ENCODE measurements around the gene NSFL1C. TPM values are rescaled to one million over a fixed set of nuclear protein-coding genes. Genes with fewer than 3 reads are reported as not detected.

Gene NSFL1C
- total and polyA plus RNA-seq, 2 of the 4 experiments (the other 2 are of a cell fraction) = 33.0 to 40.3 TPM

DNA sequence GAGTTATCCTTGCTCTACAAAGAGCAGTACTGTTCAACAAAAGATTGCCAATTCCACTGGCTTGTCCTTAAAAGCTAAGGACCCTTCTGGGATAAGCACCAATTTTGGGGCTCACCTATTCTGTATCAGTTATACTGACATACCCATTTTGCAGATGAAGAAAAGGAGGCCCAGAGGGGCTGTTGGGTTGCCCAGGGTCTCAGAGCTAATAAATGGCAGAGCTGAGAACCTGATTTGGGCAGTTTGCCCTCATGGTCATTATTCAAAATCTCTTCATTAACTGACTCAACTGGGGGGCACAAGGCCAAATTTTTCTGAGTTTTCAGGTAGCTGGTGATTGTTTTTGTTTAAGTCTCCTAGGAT, 31.3 kb downstream of the NSFL1C start:
- H3K9me3 ChIP-seq (ENCODE audit: control insufficient read depth, insufficient read depth, low read length) = no peaks in the 10 kb centered on the region
- H2AFZ ChIP-seq (replicated peaks; ENCODE audit: low read length, poor library complexity) = no peak overlapping the region
- H3K18ac ChIP-seq (ENCODE audit: low read depth, low read length) = no peak overlapping the region
- H3K4me1 ChIP-seq (ENCODE audit: control insufficient read depth, insufficient read depth, low read length) = no peaks in the 10 kb centered on the region
- no peak overlapping the region for H2AK9ac ChIP-seq (replicated peaks; ENCODE audit: low read depth, low read length, poor library complexity)
- in situ Hi-C loops (cut with MboI; ENCODE audit: low sequenced_read_pairs) = no loop called here
- no peak overlapping the region for H3K4me2 ChIP-seq (ENCODE audit: low read depth, low read length)
- no TSS peak for BruUV-seq (replicated peaks)
- no peak overlapping the region for H2BK120ac ChIP-seq (ENCODE audit: low read depth, low read length)
- H4K91ac ChIP-seq (ENCODE audit: insufficient read depth, low read depth, low read length) = no peak overlapping the region
- H3K23ac ChIP-seq (ENCODE audit: low read depth, low read length) = no peak overlapping the region
- no peak overlapping the region for H3K9ac ChIP-seq (ENCODE audit: low read depth, low read length)
- intact Hi-C loops (cut with micrococcal nuclease) = loop anchor here (5.0 kb wide), 2 partner anchors 63 to 228 kb away; no protein-coding TSS in a partner anchor
- peaks cover 2% of the 10 kb centered on the region; the same call in 1 of the 2 replicates for H3K36me3 ChIP-seq (ENCODE audit: control insufficient read depth, insufficient read depth, low read length)
- no peaks in the 10 kb centered on the region for H3K27me3 ChIP-seq (ENCODE audit: control insufficient read depth, insufficient read depth, low read length)
- no peak for DNase-seq
- no peak overlapping the region for H3K14ac ChIP-seq (replicated peaks; ENCODE audit: low read depth, low read length)
- no peak overlapping the region for H3K4ac ChIP-seq (ENCODE audit: low read depth, low read length)
- dilution Hi-C loops (cut with HindIII; ENCODE audit: low sequenced_read_pairs, unreplicated experiment) = no loop called here
- H3K4me3 ChIP-seq (ENCODE audit: insufficient read depth, low read depth, low read length) = no peak overlapping the region
- no peak overlapping the region for H2BK5ac ChIP-seq (ENCODE audit: low read depth, low read length, poor library complexity, severe bottlenecking)
- no peak overlapping the region for H2BK20ac ChIP-seq (ENCODE audit: low read depth, low read length)
- no peak overlapping the region; the same call in 1 of the 2 replicates for H2AK5ac ChIP-seq (ENCODE audit: low read depth, low read length)
- peaks cover 6% of the 10 kb centered on the region; the same call in 1 of the 2 replicates for H3K9me1 ChIP-seq (ENCODE audit: insufficient read depth, low read length)
- no peak overlapping the region for H2BK15ac ChIP-seq (ENCODE audit: low read depth, low read length)
- ATAC-seq (ENCODE audit: low read depth) = no peak
- H4K8ac ChIP-seq (ENCODE audit: low read depth in 2 of 2, low read length in 2 of 2) = no peak overlapping the region
- no peak overlapping the region for H3K27ac ChIP-seq (ENCODE audit: insufficient read depth, low read length)
- CTCF ChIA-PET = interaction anchor here (0.6 to 1.5 kb wide), 2 partner anchors 122 to 193 kb away, joined by 3 to 5 read pairs; no protein-coding TSS in a partner anchor
- H4K20me1 ChIP-seq (ENCODE audit: insufficient read depth, low read length) = no peaks in the 10 kb centered on the region
- H3K79me1 ChIP-seq (ENCODE audit: low read depth in 1 of 2, low read length in 2 of 2) = no peaks in the 10 kb centered on the region
- no peak for TF ChIP-seq RAD21 (IDR thresholded peaks at IDR 0.05; ENCODE audit: low read length)
- no peak for TF ChIP-seq FOS (IDR thresholded peaks at IDR 0.05; ENCODE audit: low read depth, low read length)
- H3K56ac ChIP-seq (ENCODE audit: extremely low read depth, insufficient read depth, low read length) = no peak overlapping the region
- no peak overlapping the region for H4K5ac ChIP-seq (ENCODE audit: low read depth, low read length)
- POLR2A ChIA-PET (ENCODE audit: unreplicated experiment) = interaction anchor here (0.6 kb wide), 1 partner anchor 42 kb away, joined by 6 read pairs; no protein-coding TSS in a partner anchor
